Panc1 (cell line): Measurements from ENCODE around the gene KDF1. TPM values are rescaled to one million over a fixed set of nuclear protein-coding genes. Genes with fewer than 3 reads are reported as not detected.
A peak's percentile ranks its signal among the peaks of the same experiment; 100 is the strongest.

Source experiments
- ATAC-seq: fragments of 200-7000 bp; cut with Tn5 transposase; 2 replicates; pipeline ENCODE4 v1.9.1; 2020; ENCODE audit warnings: mild to moderate bottlenecking, moderate library complexity
- BruUV-seq: library from RNA; stranded (reverse); fragments of 400-500 nt; replicated peaks from 2 replicates; lab custom pipeline; 2021; lab: Mats Ljungman, UMichigan
- CTCF ChIA-PET: fragments of 300-600 bp; sonication (Branson Sonifier 250); formaldehyde crosslinking; loops from one replicate; lab custom pipeline; 2022; ENCODE audit warnings: antibody characterized with exemption; lab: Charles Lee
- POLR2A ChIA-PET: fragments of 300-600 bp; sonication (Branson Sonifier 250); formaldehyde crosslinking; loops from one replicate; lab custom pipeline; 2022; ENCODE audit warnings: antibody characterized with exemption; lab: Charles Lee
- DNase-seq: peaks from one replicate; pipeline ENCODE4 v3.0.0-alpha.2; 2010; ENCODE audit warnings: low read depth, low spot score
- H3K27ac ChIP-seq: 2 replicates; pipeline ENCODE4 v1.5.1; 2011; ENCODE audit warnings: mild to moderate bottlenecking, low read length, inconsistent platforms
- H3K27me3 ChIP-seq: fragments of 200-500 bp; sonication (Bioruptor generic); 2 replicates; pipeline ENCODE4 v1.6.0; 2014; ENCODE audit warnings: low read length, inconsistent platforms; ENCODE audit not compliant: control insufficient read depth, insufficient read depth
- H3K36me3 ChIP-seq: fragments of 200-500 bp; sonication (Bioruptor generic); 2 replicates; pipeline ENCODE4 v1.5.1; 2014; ENCODE audit warnings: inconsistent platforms, mild to moderate bottlenecking, low read length, moderate library complexity; ENCODE audit not compliant: control insufficient read depth, insufficient read depth
- H3K4me1 ChIP-seq: 2 replicates; pipeline ENCODE4 v1.5.1; 2011; ENCODE audit warnings: inconsistent platforms, mild to moderate bottlenecking, low read length, moderate library complexity; ENCODE audit not compliant: control insufficient read depth, insufficient read depth
- H3K4me3 ChIP-seq, 2 experiments: 2 replicates each; pipeline ENCODE4 v1.5.1; 2011 to 2012; ENCODE audit warnings: low read depth in 2 of 2, low read length in 2 of 2, mild to moderate bottlenecking in 2 of 2, inconsistent platforms in 1 of 2, moderate library complexity in 1 of 2
- H3K9me3 ChIP-seq: fragments of 200-500 bp; sonication (Bioruptor generic); 2 replicates; pipeline ENCODE4 v1.5.1; 2014; ENCODE audit warnings: low read depth, mild to moderate bottlenecking, inconsistent platforms, low read length, moderate library complexity; ENCODE audit not compliant: control insufficient read depth, insufficient read depth
- POLR2AphosphoS5 ChIP-seq: IDR thresholded peaks from 2 replicates; pipeline ENCODE4 v1.6.1; 2012; ENCODE audit warnings: mild to moderate bottlenecking, low read depth, low read length, moderate library complexity
- SIN3A ChIP-seq: IDR thresholded peaks from 2 replicates; pipeline ENCODE4 v1.6.1; 2012; ENCODE audit warnings: low read depth, mild to moderate bottlenecking, low read length, moderate library complexity, borderline replicate concordance; ENCODE audit not compliant: insufficient read depth
- TCF7L2 ChIP-seq: IDR thresholded peaks from 2 replicates; pipeline ENCODE4 v1.6.1; 2011; ENCODE audit warnings: mild to moderate bottlenecking, low read depth, low read length, inconsistent platforms
- in situ Hi-C: cut with HindIII; loops from 2 replicates; pipeline ENCODE4 v1.10.0; 2016; ENCODE audit warnings: low sequenced_read_pairs, low pct_unique_long_range_greater_than_20kb
- intact Hi-C: fragments of 100-400 bp; cut with micrococcal nuclease; formaldehyde crosslinking; loops from one replicate; pipeline ENCODE4 v1.10.0; 2022; ENCODE audit not compliant: unreplicated experiment
- total RNA-seq: library from RNA; stranded (reverse); gene quantifications from one replicate; pipeline ENCODE4 v1.2.1, GENCODE V29; 2021; ENCODE audit not compliant: unreplicated experiment
- TF ChIP-seq, protein P1 (sequence below), 2 experiments: IDR thresholded peaks; 2 replicates each; pipeline ENCODE4 v1.6.1; 2011 to 2012; ENCODE audit warnings: low read depth in 2 of 2, control low read depth in 1 of 2, low read length in 1 of 2, mild to moderate bottlenecking in 1 of 2, moderate library complexity in 1 of 2; ENCODE audit not compliant: insufficient read depth in 1 of 2
- TF ChIP-seq, protein P2 (sequence below): fragments of 450-650 bp; IDR thresholded peaks from 2 replicates; pipeline ENCODE4 v1.5.1; 2017; ENCODE audit warnings: mild to moderate bottlenecking

KDF1 gene
- total RNA-seq, 1 experiment from 2014 or later: 3.2 TPM

DNA sequence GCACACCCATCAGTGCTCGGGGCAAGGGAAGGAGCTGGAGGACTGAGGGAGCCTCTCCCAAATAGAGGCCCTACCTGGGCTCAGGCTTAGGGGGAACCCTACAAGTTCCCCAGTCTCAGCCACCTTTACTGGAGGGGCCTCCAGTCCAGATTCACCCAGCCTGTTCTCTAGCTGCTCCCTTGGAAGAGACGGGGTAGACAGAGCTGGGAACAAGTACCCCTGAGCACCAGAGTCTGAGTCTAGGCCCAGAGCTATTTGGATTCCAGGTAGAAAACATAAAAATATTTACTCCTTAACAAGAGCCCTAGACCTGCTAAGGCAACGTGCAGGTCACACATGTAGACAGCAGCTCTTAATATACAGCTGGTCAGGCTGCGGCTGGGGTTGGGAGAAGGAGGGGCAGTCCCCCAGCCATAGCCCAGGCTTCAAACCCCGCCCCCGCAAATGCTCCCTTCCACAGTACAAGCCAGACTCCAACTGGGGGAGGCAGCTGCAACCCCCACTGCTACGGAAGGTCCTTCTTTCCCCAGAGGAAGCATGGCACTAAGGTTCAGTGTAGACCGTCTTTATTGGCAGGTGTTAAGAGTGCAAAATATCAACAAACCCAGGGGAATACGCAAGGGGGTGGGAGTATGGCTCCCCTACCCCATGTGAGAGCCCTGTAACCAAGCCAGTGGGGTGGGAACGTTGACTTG lies 44.4 kb upstream of the KDF1 start:
- DNase-seq (no peak), ATAC-seq (peak; percentile 17; the same call in 1 of the 2 replicates)
- Histone ChIP-seq H3K4me3 (no peak overlapping the region), H3K36me3 (no peaks in the 10 kb centered on the region), H3K9me3 (no peaks in the 10 kb centered on the region), H3K27ac (peak overlapping the region; percentile 62), H3K4me1 (peaks cover 73% of the 10 kb centered on the region), H3K27me3 (no peaks in the 10 kb centered on the region)
- TF ChIP-seq POLR2AphosphoS5 (no peak), TCF7L2 (no peak), SIN3A (no peak)
- TF ChIP-seq, protein P1, sequence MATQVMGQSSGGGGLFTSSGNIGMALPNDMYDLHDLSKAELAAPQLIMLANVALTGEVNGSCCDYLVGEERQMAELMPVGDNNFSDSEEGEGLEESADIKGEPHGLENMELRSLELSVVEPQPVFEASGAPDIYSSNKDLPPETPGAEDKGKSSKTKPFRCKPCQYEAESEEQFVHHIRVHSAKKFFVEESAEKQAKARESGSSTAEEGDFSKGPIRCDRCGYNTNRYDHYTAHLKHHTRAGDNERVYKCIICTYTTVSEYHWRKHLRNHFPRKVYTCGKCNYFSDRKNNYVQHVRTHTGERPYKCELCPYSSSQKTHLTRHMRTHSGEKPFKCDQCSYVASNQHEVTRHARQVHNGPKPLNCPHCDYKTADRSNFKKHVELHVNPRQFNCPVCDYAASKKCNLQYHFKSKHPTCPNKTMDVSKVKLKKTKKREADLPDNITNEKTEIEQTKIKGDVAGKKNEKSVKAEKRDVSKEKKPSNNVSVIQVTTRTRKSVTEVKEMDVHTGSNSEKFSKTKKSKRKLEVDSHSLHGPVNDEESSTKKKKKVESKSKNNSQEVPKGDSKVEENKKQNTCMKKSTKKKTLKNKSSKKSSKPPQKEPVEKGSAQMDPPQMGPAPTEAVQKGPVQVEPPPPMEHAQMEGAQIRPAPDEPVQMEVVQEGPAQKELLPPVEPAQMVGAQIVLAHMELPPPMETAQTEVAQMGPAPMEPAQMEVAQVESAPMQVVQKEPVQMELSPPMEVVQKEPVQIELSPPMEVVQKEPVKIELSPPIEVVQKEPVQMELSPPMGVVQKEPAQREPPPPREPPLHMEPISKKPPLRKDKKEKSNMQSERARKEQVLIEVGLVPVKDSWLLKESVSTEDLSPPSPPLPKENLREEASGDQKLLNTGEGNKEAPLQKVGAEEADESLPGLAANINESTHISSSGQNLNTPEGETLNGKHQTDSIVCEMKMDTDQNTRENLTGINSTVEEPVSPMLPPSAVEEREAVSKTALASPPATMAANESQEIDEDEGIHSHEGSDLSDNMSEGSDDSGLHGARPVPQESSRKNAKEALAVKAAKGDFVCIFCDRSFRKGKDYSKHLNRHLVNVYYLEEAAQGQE (IDR thresholded peaks at IDR 0.05; ENCODE audit: insufficient read depth in 1 of 2, low read depth in 2 of 2, low read length in 1 of 2): no peak
- TF ChIP-seq, protein P2, sequence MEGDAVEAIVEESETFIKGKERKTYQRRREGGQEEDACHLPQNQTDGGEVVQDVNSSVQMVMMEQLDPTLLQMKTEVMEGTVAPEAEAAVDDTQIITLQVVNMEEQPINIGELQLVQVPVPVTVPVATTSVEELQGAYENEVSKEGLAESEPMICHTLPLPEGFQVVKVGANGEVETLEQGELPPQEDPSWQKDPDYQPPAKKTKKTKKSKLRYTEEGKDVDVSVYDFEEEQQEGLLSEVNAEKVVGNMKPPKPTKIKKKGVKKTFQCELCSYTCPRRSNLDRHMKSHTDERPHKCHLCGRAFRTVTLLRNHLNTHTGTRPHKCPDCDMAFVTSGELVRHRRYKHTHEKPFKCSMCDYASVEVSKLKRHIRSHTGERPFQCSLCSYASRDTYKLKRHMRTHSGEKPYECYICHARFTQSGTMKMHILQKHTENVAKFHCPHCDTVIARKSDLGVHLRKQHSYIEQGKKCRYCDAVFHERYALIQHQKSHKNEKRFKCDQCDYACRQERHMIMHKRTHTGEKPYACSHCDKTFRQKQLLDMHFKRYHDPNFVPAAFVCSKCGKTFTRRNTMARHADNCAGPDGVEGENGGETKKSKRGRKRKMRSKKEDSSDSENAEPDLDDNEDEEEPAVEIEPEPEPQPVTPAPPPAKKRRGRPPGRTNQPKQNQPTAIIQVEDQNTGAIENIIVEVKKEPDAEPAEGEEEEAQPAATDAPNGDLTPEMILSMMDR: no peak
- intact Hi-C loops: no loop called here
- CTCF ChIA-PET: interaction anchor here (0.5 kb wide), 1 partner anchor 281 kb away, joined by 4 read pairs; no protein-coding TSS in a partner anchor
- no TSS peak for BruUV-seq
- in situ Hi-C loops: no loop called here
- POLR2A ChIA-PET: interaction anchor here (0.6 kb wide), 1 partner anchor 200 kb away, joined by 10 read pairs; no protein-coding TSS in a partner anchor

DNA sequence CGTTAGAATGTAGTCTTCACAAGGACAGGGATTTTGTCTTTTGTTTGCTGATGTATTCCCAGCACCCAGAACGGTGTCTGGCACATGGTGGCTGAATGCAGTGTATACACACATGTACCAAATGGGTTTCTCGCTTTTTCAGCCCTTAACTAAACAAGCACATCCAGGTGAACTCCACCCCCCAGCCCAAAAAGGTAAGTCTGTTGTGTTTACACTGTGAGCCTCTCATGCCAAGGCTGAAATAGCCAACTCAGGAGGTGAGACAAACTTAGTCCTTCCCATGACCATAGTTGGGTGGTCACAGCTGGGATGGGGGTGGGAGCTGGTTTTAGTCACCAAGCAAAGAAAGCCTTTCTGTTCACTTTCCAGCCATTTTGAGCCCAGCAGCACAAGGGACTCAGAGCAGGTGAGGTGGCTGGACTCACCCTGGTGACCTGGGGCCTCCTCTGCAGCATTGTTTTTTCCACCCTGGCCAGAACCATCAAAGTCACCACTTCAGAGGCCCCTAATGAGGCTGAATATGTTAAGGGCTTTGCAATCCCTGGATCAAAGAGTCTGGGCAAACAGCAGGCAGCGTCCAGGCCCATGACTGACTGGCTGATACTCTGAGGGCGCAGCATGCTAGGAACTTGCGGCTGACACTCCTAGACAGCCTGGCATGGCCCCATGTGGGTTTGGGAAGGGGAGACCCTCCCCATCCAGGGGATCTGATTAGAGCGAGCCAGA lies 43.6 kb upstream of the KDF1 start:
- POLR2A ChIA-PET: no interaction called here
- no peak for ATAC-seq

More for the DNA sequence above, 43.6 kb upstream of the KDF1 start:
- intact Hi-C loops (no loop called here), in situ Hi-C loops (no loop called here)
- peaks cover 74% of the 10 kb centered on the region for H3K4me1 ChIP-seq
- TF ChIP-seq POLR2AphosphoS5 (no peak), TCF7L2 (peak; percentile 41), SIN3A (no peak)
- TF ChIP-seq, protein P2: no peak
- TF ChIP-seq, protein P1 (IDR thresholded peaks at IDR 0.05; ENCODE audit: insufficient read depth in 1 of 2, low read depth in 2 of 2, low read length in 1 of 2): no peak
- no peaks in the 10 kb centered on the region for H3K9me3 ChIP-seq
- no peak overlapping the region for H3K4me3 ChIP-seq
- H3K27ac ChIP-seq: peak overlapping the region; percentile 62
- CTCF ChIA-PET: interaction anchor here (0.5 kb wide), 1 partner anchor 281 kb away, joined by 4 read pairs; no protein-coding TSS in a partner anchor
- H3K27me3 ChIP-seq: no peaks in the 10 kb centered on the region
- no TSS peak for BruUV-seq
- no peaks in the 10 kb centered on the region for H3K36me3 ChIP-seq
- DNase-seq: no peak
